Cerebellar nuclear complex (tissue), 1 donor: Measurements from ENCODE around the gene SLFN12L.
"Not testable (repeated sequence)": the region's sequence is repeated elsewhere in the genome, so short reads cannot be mapped to it uniquely, and the experiment has no call there.

ENCODE experiments used
- DNase-seq, 2 experiments: peaks; one replicate each; lab custom pipeline; 2025; lab: John Stamatoyannopoulos, UW

SLFN12L gene

DNA sequence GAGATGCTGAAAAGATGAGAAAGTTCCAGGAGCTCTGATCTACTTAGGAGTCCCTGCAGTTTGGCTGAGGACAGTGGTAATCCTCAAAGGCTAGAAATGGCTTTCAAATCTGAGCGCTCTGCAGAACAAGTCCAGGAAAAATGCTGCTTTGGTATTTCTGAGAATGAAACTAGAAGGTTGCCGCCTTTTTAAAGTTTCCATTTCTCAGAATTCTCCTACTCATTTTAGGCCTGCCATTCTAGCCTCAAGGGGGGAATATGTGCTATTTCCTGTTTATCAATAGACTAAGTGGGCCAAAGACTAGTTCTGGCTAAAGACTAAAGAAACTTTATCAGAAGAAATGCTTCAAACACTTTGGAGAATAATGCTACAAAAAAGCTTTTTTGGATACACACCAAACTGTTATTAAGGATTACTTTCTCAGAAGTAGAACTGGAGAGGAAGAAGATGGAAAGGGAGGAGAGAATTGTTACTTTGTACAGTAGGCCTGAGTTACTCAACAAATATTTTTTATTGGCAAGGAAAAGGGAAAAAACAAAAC, at the start of gene SLFN12L:
Gene SLFN12L (minus strand): TSS at position 78 of the 541 bp plus-strand sequence. CDS start 15,314 bp downstream, outside the sequence.
- no peak for DNase-seq

DNA sequence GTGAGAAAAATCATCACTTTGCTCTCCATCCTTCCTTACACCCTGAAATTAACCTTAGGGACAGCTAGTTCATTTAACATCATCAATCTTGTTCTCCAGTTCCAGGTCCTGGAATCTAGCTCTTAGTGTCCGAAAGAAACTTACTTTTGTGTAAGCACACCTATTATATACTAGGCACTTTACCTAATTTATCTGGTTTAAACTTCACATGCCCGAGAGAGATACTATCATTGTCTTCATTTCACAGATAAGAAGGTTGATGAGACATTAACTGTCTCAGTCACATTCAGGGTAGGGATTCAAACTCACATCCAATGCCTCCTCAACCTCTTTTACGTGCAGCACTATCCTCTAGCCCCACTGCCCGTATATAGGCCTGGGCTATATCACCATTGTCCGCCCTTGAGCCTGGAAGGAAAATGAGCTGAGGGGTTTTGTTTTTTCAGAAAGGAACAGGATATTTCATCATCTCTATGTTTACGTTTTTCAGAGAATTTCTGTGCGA, 49.1 kb upstream of the SLFN12L start:
- DNase-seq = no peak

DNA sequence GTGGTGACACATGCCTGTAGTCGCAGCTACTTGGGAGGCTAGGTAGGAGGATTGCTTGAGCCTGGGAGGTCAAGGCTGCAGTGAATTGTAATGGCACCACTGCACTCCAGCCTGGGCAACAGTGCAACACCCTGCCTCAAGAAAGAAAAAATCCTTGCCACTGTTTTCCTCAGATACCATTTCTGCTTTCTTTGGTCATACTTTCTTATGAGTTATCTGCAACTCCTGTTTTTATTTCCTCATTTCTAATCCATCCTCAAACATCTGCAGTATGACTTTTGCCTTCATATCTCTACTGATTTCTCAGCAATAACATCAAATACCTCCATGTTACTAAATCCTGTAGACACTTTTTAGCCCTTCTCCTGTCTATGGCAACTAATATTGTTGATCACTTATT, 46.6 kb upstream of the SLFN12L start:
- DNase-seq = no peak

DNA sequence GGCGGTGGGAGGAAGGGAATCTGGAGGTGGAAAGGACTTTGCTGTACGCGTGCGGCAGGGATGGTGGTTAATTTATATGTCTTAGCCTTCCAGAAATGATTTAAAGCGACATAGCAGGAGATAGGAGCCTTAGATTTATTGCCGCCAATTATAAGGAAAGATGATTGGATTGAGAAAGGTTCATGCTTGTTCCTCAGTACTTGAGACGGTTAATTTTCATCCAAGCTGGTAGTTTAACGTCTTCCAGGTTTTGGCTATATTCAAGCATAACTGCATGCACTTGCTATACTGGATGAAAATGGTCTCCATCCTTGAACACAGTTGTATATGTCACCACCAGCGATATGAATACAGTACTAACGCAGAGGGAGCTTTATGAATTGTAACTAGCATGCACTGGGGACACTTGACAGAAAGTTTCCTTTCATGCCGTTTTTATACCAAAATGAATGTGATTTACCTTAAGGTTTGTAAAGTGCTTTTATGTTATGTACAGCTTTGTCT, 41.5 kb upstream of the SLFN12L start:
- DNase-seq = no peak

DNA sequence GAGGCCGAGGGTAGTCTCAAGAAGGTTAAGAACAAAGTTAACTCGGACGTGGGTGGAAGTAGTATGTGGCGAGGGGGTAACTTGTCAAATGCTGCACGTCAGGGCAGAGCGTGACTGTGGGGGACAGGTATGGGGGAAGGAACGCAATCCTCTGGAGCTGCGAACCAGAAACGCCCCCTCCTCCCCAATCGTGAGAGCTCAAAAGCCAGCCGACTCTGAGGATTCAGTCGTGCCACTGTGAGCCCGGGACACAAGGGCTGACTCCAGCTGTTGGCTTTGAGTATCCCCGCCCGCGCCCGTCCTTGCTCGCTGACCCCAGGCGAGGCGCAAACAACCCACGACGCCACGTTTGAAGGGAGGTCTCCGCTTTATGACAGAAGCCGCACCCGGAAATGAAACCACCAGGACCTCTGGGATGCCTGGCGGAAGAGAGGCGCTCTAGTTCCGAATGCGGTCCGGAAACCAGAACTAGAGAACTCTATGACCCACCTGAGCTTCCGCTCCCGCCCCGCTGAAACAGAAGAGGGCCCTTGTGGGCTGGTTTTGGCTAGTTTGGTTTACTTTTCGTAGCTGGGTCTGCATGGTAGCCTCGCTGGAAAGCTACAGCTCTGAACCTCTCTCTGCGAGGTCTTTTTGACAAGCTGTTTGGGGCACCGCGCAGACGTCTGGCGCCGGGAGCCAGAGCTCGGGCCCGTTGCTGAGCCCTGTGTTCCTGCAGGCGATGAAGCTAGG, 40.9 kb upstream of the SLFN12L start, which contains the start of gene PEX12:
Gene PEX12 (minus strand): TSS at position 375 of the 732 bp plus-strand sequence. CDS start 550 bp downstream, outside the sequence.
- peak; percentile 56 to 88 for DNase-seq

DNA sequence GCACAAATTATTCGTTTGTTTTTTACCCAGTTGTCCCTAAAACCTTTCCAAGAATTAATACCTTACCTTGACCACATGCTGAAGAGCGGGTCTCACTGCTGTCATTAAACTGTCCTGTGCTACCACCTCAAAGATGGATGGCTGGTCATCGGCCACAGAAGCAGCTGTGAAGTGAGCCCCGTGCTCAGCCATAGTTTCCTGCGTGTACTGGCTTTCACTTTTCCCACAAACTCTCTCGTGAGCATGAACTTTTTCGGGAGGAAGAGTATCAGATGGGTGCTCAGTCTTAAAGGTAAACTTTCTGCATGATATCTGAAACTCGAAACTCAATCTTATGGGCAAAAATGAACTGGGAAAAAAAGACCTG, 40.3 kb upstream of the SLFN12L start:
- no peak for DNase-seq

DNA sequence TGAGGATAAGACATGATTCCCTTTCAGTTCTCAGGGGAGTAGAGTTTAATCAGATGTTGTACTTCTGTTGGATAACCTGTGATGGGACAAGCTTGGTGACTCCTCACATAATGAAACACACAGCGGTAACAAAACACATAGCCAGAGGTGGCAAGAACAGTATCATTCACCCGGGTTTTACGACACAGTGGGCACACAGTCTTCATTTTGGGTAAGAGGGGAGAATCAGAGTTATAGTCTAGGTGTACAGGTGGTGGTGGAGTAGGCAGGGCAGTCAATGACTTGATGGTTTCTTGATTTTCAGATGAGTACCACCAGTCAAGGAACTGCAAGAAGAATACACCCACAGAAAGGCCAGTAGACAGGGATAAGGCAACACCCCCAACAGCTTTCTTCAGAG, 38.3 kb upstream of the SLFN12L start:
- DNase-seq = no peak

DNA sequence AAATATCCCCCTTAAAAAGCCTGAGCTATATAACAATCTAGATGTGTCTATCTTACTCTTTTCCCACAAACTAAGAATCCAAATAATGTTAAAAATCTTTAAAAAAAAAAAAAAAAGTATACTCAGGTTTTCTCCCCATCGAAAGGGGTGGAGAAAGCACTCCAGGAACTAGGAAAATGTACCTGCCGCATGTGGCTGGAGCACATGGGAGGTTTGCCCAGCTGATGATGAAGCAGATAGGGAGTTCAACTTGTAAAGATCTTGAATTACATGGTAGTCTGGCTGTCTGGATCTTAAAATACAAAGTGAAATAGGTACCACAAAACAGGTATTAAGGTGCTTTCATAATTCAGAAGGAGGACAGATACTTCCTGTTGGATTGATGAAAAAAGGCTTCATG, 31.9 kb upstream of the SLFN12L start:
- no peak for DNase-seq

DNA sequence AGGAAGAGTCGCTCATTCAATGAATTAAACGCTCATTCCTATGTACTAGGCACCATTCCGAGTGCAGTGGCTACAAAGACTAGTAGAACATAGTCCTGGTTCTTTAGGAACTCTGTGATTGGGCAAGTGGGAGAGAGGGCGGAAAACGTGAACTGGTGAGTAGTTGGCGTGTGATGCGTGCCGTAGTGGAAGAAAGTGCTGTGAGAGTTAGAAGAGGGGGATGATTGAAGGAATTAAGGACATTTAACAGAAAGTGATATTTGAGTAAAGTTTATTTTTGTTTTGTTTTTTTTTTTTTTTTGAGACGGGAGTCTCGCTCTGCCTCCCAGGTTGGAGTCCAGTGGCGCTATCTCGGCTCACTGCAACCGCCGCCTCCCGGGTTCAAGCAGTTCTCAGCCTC, 31.1 kb upstream of the SLFN12L start:
- DNase-seq = no peak

DNA sequence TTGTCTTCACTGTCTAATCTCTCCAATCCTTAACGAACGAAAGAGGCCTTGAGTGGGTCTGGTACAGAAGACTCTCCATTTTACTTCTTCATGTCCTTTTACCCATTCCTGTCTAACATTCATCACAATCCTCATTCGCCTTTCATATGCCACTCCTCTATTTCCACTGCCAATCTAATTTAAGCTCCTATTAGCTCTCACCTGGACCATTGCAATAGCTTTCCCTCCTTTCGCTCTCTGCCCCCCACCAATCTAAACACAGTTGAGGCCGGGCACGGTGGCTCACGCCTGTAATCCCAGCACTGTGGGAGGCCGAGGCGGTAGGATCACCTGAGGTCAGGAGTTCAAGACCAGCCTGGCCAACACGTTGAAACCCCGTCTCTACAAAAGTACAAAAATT, 29.5 kb upstream of the SLFN12L start:
- no peak for DNase-seq

DNA sequence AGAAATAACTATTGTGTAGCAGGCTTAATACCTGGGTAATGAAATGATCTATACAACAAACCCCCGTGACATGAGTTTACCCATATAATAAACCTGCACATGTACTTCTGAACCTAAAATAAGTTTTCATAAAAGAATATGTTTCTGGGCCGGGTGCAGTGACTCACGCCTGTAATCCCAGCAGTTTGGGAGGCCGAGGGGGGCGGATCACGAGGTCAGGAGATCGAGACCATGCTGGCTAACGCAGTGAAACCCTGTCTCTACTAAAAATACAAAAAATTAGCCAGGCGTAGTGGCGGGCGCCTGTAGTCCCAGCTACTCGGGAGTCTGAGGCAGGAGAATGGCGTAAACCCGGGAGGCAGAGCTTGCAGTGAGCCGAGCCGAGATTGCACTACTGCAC, 25.7 kb upstream of the SLFN12L start:
- DNase-seq = not testable (repeated sequence)

DNA sequence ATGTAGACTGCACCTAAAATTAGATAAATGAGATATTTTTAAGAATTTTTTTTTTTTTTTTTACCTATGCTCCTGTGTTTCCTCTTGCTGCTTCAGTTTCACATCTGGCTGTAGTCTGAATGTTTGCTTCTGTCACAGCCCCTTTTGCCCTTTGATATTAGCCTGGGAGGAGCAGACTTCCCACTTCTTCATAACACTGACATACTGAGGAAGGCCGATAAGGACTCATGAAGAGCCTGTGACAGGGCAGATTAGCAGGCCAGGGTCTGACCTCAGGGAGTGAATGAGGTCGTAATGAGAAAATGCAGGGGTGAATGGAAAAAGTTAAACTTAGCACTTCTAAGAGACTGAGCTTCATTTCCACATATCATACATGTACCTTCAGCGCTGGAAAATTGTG, 23.2 kb upstream of the SLFN12L start, which contains the start of gene SLFN14:
Gene SLFN14 (minus strand): TSS at position 117 of the 400 bp plus-strand sequence. CDS start 2,757 bp downstream, outside the sequence.
- DNase-seq = no peak

DNA sequence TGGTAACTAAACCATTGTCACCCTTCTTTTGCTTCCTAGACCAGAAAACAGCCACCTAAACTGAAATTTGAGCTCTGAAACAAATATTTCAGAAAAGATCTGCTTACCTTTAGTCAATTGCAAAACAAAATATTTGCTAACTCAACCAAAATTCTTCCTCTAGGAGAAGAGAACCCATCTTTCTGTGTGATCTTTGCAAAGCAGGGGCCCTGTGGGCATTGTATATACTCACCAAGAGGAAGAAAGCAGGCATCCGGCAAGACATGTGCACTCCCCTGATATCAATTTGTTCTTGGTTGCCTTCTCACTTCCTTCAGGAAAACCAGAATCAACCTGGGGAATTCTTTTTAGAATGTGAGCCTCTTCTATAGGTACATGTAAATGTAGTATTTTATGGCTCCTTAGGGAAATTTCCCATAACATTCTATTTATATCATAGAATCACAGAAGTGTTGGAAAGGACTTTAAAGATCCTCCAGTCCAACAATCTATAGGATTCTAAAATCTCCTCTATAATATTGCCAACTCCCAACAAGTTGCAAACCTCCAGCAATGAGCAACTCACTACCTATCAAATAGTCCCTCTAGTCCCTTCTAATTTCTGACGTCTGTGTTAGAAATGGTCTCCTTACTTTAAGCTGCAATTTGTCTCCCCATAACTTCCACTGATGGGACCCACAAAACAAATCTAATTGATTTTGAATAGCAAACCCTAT, 22.2 kb upstream of the SLFN12L start:
- no peak for DNase-seq

DNA sequence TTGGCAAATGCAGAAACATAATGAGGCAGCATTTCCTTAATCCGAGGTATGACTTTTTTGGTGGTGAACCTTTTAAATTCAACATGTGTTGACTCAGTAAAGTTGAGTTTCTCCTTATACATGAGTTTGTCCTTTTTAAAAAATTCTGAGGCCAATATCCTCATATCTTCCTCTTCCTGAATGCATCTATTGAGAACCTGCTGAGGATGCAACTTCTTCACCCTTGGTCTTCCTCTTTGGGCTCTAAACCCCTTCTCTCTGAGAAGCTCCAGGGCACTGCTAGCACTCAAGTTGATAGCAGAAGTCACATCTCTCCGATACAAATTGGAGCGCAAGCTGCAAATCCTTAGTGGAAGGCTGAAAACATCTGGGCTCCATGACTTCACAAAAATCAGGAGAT, 19.9 kb upstream of the SLFN12L start:
- no peak for DNase-seq

DNA sequence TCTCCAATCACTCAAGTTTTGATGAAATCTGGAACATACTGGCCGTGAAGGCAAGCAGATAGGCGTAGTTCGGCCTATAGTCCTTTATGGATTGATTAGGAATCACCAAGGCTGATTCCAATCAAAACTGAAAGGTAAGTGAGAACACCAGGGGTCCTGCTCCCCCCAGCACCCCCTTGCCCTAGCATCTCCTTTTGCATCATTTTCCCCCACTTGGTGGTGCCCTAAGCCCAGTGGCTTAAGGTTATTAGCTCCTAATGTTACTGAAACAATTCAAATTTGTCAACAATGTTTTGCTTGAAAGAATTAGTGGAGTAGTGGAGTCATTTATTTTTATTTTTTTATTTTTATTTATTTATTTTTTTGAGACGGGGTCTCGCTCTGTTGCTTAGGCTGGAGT, 18.2 kb upstream of the SLFN12L start:
- DNase-seq = no peak

DNA sequence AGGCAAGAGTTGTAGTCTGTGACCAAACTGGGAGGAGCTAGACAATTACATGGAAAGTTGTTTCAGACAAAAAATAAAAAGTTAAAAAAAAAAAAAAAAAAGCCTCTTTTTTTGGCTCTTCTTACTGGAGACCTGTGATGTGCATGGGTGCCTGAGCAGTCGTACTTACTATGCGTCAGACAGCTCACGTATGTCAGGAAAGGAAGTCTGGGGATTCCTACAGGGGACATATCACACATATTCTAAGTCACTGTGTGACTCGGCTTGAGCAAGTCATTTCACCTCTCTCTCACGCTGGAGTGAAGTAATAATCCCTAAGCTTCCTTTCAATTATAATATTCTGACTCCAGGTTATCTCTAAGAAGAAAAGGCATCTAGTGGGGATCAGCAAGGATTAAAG, 17.2 kb upstream of the SLFN12L start:
- DNase-seq = no peak

DNA sequence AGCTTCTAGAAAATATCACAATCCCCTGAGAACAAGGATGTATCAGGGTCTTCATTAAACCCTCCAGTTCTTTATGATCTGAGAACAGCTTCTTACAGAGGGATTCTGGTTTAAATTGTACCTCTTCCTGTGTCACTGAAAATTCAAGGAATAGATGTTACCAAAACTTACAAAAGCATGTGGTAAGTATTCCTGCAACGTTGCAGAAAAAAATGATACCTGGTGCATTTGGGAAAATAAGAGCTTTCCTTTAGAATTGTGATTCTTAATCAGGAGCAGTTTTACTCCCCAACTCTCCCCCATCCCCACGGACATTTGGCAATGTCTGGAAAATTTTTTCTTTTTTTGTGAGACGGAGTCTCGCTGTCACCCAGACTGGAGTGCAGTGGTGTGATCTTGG, 15.8 kb upstream of the SLFN12L start:
- DNase-seq = no peak

DNA sequence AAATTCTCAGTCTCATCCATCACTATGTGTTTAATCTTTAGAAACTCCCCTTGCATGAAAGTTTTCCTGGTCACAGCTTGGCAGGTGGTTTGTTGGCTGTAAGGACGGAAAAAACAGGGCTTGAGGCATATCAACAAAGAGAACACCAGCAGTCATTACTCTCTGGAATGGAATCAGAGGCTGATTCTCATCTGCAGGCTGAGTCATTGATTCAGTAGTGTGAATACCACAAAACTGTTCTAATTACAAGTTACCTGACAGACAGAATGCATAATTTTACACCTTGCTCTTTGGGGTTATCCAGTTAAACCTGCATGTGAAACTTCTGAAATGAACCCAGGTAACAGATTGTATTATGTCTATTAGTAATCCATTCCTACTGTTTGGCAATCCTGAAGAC, 11.5 kb upstream of the SLFN12L start:
- no peak for DNase-seq

DNA sequence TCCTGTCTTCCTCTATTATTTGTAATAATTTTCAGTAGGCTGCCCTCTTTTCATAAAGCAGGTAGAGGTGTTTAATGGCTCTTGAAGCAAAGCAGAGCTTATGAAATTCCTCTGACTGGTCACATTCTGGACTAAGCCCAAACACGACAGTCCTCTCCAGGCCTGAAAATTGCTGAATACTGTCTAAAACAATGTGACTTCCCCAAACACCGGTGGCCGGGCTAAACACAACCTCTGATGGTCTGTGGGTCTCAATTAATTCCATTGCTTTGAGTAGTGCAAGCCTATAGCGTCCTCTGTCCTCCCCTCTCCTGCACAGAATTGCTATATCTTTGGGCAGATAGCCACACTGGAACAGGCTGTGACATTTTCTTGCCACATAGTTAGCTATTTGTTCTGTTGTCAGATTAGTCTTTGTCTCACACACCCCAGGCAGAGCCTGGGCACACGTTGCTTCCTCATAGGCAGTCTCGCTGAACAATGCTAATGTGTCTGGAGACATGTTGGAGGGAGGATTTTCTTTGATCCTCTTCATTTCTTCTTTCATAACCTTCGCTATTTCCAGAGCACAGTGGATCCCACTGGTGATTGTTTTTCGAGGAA, 10.8 kb upstream of the SLFN12L start:
- no peak for DNase-seq

DNA sequence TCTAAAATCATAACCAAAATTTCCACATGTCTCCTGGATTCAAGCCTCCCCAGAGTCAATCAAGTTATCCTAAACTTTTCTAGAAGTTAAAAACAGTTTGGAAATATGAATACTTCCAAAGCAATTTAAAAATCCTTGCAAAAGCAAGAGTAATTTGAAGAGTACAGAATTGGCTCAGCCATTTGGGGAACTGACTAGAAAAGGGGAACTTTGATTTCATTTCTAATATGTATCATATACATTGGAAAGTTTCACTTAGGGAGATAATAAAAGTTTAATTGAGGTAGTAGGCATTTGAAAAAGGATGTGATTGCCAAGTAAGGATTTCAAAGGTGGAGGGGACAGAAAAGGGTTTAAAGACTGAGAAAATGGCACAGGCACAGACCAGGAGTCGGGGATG, 9.0 kb upstream of the SLFN12L start:
- no peak for DNase-seq

DNA sequence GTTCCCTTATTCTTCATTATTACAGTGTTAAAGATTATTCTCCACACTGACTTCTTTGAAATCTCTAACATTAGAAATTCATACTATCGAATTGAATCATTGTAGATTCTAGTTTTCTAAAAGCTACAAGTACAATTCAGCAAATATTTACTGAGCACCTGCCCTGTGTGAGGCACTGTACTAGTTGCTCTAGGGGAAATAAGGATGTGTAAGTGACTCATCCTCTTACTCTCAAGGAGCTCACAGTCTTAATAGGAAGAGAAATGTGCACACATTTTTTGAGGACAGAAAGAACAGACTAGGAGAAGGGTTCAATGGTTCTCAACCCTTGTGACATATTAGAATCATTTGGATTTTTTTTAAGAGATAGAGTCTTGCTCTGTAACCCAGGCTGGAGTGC, 7.7 kb upstream of the SLFN12L start:
- DNase-seq = no peak

DNA sequence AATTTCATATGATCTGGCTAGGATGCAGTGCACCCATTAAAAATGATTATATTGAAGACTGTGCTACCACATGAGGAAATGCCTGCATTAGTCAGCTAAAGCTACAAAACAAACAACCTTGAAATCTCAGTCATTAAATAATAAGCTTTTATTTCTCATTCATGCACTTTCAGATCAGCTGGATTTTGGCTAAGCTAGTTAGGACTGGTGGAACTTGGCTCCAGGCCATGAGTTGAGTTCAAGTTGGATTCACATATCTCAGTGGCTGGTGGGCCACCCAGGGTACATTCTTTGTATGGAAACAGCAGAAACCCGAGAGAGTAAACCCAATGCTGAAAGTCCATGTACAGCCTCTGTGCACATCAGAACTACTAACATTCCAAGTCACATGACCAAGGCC, 6.4 kb upstream of the SLFN12L start:
- DNase-seq = no peak
